NCI-H510A treated with DMSO at 0.1 percent for 48 hours (cell line): ENCODE data around the gene PLXNB2.
"Not testable (repeated sequence)": the region's sequence is repeated elsewhere in the genome, so short reads cannot be mapped to it uniquely, and the experiment has no call there.

Source experiments
- DNase-seq: peaks from one replicate; lab custom pipeline; 2025; lab: John Stamatoyannopoulos, UW

PLXNB2 gene

GRCh38 chr22:50326956-50327710, 19.7 kb upstream of the PLXNB2 start, which contains the start of gene DENND6B:
TSS of gene DENND6B (minus strand) at chr22:50327012. CDS start at chr22:50326988, 24 bp downstream.
- DNase-seq = peak; percentile 66

GRCh38 chr22:50326225-50326955, 18.9 kb upstream of the PLXNB2 start:
- no peak for DNase-seq

- peak; percentile 15 for DNase-seq
These were observed 18.2 kb upstream of the PLXNB2 start for GRCh38 chr22:50325444-50326224.

- no peak for DNase-seq
These were observed 16.5 kb upstream of the PLXNB2 start for GRCh38 chr22:50323900-50324299.

- DNase-seq = not testable (repeated sequence)
These were observed 15.1 kb upstream of the PLXNB2 start for GRCh38 chr22:50322382-50323104.

- no peak for DNase-seq
These were observed 13.4 kb upstream of the PLXNB2 start for GRCh38 chr22:50320671-50321325.

GRCh38 chr22:50320116-50320515, 12.7 kb upstream of the PLXNB2 start:
- DNase-seq = no peak

DNA sequence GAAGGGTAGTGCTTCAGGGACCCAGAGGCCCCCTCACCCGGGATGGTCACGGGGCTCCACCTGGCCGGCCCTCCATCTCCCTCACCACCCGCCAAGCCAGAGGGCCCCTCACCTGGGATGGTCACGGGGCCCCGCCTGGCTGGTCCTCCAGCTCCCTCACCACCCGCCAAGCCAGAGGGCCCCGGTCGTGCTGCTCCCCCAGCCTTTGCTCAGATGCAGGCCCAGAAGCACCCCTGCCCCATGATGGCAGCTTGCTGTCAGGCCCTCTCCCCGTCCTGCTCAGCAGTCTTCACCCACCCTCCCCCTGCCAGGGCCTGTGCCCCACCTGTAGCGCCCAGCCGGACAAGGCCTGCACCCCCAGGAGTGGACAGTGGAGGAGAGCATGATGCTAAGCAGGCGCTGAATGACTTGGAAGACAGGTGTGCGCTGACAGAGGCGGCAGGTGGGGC, 12.1 kb upstream of the PLXNB2 start:
- no peak for DNase-seq

GRCh38 chr22:50318698-50319411, 11.4 kb upstream of the PLXNB2 start:
- DNase-seq = no peak

GRCh38 chr22:50318356-50318697, 10.9 kb upstream of the PLXNB2 start:
- no peak for DNase-seq

- no peak for DNase-seq
These were observed 10.2 kb upstream of the PLXNB2 start for GRCh38 chr22:50317674-50318073.

- no peak for DNase-seq
These were observed 9.7 kb upstream of the PLXNB2 start for GRCh38 chr22:50317178-50317577.

- no peak for DNase-seq
These were observed 8.9 kb upstream of the PLXNB2 start for GRCh38 chr22:50316114-50317065.

GRCh38 chr22:50315289-50316113, 8.1 kb upstream of the PLXNB2 start:
- no peak for DNase-seq

GRCh38 chr22:50314455-50315288, 7.2 kb upstream of the PLXNB2 start:
- peak; percentile 60 for DNase-seq

- DNase-seq = no peak
These were observed 6.6 kb upstream of the PLXNB2 start for GRCh38 chr22:50314081-50314454.

- DNase-seq = no peak
These were observed 6.2 kb upstream of the PLXNB2 start for GRCh38 chr22:50313600-50313999.

- no peak for DNase-seq
These were observed 5.6 kb upstream of the PLXNB2 start for GRCh38 chr22:50313021-50313420.
